Stimulated activated CD4-positive, alpha-beta T cell treated with anti-CD3 and anti-CD28 coated beads, Interleukin-12 subunit alpha, Interleukin-12 subunit beta, amount 100 ng/mL, for 4 hours (primary cell): ENCODE results near the gene ESPN.
"Not testable (repeated sequence)": the region's sequence is repeated elsewhere in the genome, so short reads cannot be mapped to it uniquely, and the experiment has no call there.

Experiments used
- DNase-seq: peaks from one replicate; pipeline ENCODE4 v3.0.0-alpha.2; 2020

ESPN gene, protein sequence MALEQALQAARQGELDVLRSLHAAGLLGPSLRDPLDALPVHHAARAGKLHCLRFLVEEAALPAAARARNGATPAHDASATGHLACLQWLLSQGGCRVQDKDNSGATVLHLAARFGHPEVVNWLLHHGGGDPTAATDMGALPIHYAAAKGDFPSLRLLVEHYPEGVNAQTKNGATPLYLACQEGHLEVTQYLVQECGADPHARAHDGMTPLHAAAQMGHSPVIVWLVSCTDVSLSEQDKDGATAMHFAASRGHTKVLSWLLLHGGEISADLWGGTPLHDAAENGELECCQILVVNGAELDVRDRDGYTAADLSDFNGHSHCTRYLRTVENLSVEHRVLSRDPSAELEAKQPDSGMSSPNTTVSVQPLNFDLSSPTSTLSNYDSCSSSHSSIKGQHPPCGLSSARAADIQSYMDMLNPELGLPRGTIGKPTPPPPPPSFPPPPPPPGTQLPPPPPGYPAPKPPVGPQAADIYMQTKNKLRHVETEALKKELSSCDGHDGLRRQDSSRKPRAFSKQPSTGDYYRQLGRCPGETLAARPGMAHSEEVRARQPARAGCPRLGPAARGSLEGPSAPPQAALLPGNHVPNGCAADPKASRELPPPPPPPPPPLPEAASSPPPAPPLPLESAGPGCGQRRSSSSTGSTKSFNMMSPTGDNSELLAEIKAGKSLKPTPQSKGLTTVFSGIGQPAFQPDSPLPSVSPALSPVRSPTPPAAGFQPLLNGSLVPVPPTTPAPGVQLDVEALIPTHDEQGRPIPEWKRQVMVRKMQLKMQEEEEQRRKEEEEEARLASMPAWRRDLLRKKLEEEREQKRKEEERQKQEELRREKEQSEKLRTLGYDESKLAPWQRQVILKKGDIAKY

DNA sequence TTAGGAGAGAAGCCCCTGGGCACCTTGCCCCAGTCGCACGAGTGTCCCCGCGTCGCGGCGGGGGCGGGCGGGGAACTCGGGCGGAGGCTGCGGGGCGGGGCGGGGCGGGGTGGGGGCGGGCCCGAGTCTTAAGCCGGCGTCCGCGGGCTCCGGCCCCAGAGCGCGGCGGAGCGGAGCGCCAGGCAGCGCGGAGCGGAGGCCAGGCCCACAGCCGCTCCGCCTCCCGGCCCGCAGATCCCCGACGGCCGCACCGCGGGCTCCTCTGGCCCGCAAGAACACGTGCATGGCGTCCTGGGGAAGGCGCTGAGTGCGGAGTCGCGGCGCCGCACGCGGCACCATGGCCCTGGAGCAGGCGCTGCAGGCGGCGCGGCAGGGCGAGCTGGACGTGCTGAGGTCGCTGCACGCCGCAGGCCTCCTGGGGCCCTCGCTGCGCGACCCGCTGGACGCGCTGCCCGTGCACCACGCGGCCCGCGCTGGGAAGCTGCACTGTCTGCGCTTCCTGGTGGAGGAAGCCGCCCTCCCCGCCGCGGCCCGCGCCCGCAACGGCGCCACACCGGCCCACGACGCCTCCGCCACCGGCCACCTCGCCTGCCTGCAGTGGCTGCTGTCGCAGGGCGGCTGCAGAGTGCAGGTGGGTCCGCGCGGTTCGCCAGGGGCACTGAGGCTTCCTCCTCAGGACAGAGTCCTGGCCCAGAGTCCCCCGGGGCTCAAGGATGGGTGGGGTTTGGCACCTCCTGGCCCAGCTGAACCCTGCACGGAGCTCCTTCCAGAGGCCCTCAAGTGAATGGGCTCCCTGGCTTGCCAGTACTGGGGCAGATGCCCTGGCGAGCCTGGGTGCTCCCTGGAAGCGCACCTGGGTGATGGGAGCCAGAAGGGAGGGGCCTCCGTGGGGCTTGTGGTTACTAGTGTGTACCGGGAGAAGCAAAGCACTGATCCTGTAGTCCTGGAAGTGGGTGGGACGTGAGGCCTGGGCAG is at the start of gene ESPN:
TSS of gene ESPN (plus strand) at position 158 of the 975 bp plus-strand sequence. CDS start at position 338, 180 bp downstream.
- no peak for DNase-seq

DNA sequence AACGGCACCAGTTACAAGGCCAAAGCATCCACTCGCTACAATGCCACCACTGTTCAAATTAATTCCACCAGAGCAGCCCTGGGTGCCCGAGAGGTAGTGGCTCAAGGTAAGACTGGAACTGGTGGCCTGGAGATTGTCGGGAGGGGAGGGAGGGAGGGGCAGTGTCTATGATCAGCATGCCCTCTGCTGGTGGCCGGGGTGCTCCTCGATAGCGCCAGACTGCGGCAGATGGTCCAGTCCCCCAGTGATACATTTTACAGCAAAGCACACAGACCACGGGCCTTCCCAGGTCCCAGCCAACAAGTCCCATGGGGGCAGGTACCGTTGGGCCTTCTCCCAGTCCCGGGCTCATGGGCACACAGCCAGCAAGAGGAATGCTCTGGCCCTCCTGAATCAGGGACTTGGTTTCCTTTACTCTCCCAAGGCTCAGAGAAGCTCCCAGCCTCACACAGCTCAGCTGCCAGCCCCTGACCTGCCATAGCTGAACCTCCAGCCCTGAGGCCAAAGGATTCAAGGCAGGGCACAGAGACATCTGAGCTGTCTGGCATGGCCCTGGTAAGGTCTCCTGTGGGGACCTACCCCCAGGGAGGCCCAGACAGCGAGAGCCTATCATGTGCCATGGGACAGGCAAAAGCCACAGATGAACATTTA is 46.4 kb upstream of the ESPN start:
- no peak for DNase-seq

DNA sequence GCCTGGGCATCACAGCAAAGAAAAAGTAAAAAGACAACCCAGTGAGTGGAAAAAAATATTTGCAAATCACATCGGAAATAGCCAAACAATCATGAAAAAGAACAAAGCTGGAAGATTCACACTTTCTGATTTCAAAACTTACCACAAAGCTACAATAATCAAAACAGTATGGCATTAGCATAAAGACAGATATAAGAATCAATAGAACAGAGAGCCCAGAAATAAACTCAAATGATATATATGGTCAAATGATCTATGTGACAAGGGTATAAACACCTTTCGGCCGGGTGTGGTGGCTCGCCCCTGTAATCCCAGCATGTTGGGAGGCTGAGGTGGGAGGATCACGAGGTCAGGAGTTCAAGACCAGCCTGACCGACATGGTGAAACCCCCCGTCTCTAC is 44.5 kb upstream of the ESPN start:
- DNase-seq: no peak

DNA sequence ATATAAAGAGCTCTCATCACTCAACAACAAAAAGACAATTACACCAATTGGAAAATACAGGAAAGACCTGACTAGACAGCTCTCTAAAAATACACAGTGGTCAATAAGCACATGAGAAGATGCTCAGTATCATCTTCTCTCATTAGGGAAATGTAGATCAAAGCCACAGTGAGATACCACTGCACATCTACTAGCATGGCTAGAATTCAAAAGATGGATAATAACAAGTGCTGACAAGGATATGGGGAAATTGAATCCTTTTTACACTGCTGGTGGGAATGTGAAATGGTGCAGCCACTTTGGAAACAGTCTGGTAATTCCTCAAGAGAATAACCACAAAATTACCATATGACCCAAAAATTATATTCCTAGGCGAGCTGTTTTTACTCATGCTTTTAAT is 40.4 kb upstream of the ESPN start:
- no peak for DNase-seq

DNA sequence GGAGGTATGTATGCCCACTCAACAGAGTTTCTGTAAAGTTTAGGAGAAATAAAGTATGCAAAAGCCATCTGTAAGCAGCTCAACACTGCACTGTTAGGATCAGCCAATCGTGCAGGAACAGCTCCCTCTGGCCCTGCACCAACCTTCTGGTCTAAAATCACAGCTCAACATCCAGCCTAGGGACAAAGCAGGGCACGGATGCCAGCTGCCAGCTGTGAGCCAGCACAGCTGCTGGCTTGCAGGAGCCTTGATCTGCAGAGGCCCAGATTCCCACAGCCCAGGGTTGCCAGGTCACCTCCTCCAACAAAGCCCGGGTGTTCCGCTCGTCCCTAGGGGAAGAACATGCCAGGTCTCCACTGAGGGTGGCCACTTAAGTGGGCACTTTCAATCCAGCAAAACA is 39.6 kb upstream of the ESPN start:
- DNase-seq: no peak

DNA sequence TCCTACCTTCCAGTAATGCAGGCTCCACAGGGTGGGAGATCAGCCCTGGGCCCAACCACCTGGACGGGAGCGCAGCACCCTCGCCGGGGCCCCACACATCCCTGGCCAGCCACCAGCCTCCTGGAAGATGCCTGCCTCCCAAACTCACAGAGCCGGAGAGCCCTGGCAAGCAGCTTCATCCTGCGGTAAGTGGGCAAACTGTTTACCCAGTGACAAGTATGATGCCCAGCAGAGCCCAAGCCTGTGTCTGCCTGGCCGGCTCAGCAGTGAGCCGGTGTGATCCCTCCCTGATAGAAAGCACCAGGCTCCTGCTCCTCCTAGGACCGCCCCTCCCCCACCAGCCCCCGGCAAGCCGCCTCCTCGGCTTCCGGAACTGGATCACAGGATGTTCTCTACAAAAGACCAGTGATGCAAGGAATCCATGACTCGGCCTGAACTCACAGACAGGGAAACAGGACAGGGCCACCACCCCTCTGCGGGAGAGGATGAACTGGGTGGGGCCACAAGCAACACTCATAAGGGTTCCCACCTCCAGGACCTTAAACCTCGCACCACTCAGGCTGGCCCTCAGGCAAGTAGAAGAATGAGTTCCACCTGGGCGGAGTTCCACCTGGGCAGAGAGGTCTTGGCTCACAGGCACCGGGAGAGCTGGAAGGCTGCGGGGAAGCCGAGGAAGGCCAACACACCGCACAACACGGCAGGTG is 38.9 kb upstream of the ESPN start:
- no peak for DNase-seq

DNA sequence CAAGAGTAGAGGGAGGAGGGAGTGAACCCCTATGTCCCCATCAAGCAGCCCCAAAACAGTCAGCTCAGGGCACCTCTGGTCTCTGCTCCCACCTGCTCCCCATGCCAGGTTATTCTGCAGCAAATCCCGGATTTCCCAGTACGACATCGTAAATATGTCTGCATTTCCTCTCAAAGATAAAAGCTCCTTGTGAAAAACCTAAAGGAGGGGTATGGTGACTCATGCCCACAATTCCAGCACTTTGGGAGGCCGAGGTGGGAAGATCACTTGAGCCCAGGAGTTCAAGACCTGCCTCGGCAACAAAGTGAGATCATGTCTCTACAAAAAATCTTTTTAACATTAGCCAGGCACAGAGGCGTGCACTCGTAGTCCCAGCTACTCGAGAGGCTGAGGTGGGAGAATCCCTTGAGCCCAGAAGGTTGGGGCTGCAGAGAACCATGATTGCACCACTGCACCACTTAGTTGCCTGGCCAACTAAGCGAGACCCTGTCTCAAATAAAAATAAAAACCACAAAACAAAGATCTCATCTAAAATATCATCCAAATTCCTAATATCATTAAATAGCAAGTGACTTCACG is 38.1 kb upstream of the ESPN start:
- DNase-seq: no peak

DNA sequence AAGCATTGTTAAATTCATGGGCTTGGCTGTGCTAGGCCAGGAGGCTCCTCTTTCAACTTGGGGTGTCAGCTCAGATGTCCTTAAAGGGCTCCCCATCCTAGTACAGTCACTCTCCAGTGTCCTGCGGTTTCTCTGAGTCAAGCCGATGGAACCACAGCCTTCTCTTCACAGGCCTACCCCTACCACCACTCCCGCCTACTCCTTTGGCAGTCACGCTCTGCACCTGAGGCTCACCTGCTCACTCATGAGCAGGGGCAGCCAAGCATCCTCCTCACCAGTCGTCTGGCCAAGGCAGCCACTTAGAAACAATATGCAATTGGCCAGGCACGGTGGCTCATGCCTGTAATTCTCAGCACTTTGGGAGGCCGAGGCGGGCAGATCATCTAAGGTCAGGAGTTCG is 34.6 kb upstream of the ESPN start:
- no peak for DNase-seq

DNA sequence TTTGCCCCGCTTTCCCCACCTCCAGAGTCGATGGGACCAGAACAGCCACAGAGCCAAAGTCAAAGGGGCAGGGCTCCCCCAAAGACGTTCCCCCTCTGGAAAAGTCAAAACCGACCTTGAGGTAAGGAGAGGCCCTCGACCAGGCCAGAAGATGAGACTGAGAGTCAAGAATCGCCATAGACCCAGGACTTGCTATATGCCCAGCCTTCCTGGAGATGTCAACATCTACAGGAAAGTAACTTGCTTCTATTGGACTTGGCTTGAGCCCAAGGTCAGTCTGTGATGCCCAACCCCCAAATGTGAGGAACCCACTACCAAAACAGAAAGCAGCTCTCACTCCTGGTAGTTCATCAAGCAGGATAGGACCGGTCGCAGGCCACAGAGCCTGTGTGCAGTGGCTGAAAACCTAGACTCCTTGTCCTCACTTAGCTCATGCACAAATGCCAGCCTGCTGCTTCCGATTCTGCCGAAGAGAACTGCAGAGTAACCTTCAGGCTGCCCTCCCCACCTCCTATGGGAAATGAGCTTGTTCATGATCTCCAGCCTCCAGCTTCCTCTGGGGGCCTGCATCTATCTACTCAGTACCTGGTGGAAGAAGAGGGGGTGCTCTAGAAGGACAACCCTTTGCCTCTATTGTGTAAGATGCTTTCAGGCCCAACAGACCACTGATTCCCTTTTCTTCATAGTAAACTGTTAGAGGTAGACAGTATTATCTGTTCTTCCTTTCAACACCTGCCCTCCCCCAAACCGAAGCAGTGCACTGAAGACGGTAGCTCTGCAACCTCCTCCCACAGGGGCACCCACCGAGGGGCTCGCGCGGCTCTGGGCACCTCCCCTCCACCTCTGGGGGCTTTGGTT is 32.4 kb upstream of the ESPN start:
- no peak for DNase-seq

DNA sequence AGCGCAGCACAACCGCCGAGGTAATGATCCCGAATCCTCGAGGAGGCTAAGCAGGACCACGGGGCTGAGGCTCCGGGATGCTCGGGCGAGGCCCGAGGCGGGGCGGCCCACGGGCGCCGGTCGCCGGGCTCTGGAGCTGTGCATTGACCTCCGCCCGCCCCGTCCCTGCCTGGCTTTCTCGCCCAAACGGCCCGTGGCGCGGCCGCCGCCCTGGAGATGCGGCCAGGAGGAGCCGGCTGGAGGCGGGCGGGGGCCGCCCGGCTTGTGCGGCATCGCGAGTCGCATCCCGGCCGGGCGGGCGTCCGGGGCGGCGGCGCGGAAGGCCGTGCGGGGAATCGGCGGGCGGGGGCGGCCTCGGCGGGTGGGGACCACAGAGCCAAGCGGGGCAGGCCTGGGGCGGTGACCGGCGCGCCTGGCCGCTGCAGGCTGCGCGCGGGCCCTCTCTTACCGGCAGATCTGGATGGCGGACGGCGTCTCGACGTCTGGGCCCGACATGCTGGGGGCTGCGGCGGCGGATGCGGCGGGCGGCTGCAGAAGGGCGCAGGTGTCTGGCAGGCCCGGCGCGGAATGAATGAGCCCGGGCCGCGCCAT is 31.7 kb upstream of the ESPN start:
- DNase-seq: no peak

DNA sequence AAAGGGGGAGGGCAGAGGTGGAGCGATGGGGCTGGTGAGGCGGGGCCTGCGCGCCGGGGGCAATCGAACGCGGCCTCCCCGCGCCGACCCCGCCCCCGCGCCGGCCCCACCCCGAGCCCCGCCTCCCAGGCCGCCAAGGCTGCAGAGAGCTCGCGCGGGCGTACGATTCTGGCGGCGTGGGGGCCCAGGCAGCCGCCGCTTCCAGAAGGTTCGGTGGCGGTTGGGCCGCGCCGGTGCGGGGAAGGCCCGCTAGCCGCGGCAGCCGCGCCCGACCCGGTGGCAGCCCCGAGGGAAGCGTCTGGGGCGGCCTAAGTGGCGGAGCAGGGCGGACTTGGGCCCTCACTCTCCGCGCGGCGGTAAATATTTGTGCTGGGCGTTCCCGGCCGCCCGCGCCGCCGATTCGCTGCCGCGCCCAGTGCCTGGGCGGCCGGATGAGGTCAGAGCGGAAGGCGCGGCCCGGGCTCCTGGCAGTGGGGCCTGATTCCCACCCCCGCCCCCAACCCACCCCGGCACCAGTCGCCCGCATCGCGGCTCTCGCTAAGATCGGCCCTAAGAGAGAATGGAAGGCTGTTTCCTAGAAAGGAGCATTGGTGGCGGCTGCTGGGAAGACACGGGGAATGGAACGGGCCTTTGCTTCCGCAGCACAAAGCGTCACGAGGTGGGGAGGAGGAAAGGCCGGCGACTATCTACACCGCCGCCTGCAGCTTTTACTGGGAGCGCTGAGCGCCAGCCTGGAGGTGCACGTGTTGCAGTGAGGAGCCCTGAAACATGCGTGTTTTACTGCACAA is 31.0 kb upstream of the ESPN start, which contains the start of gene ACOT7:
TSS of gene ACOT7 (minus strand) at position 368 of the 788 bp plus-strand sequence. CDS start 368 bp downstream, outside the sequence.
- peak; percentile 93 for DNase-seq

DNA sequence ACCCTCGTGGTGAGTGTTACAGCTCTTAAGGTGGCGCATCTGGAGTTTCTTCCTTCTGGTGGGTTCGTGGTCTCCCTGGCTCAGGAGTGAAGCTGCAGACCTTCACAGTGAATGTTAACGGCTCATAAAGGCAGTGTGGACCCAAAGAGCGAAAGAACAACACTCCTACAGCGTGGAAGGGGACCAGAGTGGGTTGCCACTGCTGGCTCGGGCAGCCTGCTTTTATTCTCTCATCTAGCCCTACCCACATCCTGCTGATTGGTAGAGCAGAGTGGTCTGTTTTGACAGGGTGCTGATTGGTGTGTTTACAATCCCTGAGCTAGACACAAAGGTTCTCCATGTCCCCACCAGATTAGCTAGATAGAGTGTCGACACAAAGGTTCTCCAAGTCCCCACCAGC is 29.4 kb upstream of the ESPN start:
- not testable (repeated sequence) for DNase-seq

DNA sequence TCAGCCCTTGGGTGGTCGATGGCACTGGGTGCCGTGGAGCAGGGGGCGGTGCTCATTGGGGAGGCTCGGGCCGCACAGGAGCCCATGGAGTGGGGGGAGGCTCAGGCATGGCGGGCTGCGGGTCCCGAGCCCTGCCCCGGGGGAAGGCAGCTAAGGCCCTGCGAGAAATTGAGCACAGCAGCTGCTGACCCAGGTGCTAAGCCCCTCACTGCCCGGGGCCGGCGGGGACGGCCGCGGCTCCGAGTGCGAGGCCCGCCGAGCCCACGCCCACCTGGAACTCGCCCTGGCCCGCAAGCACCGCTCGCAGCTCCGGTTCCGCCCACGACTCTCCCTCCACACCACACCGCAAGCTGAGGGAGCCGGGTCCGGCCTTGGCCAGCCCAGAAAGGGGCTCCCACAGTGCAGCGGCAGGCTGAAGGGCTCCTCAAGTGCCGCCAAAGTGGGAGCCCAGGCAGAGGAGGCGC is 28.8 kb upstream of the ESPN start:
- DNase-seq: not testable (repeated sequence)

DNA sequence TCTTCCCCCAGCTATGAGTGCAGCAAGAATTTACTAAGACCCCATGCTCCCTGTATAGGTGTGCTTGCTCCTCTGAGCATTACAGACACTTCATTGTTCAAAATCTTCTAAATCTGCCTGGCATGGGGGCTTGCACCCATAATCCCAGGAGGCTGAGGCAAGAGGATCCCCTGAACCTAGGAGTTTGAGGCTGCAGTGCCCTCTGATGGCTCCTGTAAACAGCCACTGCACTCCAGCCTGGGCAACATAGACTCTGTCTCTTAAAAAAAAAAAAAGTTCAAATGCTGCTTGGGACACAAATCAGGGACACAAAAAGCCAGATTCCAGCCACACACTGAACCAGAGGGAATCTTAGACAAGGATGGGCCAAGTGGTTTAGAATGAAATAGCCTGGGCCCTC is 27.6 kb upstream of the ESPN start:
- DNase-seq: no peak

DNA sequence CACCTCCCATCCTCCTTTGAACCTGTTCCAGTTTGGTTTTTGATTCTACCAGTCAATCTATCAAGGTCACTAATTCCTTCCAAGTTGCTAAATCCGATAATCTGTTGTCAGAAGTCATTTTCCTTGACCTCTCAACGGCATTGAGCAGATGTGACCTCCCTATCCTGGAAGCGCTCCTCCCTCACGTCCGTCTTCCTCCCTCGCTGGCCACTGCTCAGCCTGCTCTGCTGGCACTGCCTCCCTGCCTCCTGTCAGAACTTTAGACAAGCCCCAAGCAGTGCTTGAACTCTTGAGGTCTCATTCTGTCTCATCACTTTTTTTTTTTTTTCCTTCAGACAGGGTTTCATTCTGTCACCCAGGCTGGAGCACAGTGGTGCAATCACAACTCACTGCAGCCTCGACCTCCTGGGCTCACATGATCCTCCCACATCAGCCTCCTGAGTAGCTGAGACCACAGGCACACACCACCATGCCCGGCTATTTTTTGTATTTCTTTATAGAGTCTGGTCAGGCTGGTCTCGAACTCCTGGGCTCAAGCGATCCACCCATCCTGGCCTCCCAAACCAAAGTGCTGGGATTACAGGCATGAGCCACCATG is 26.6 kb upstream of the ESPN start:
- no peak for DNase-seq

DNA sequence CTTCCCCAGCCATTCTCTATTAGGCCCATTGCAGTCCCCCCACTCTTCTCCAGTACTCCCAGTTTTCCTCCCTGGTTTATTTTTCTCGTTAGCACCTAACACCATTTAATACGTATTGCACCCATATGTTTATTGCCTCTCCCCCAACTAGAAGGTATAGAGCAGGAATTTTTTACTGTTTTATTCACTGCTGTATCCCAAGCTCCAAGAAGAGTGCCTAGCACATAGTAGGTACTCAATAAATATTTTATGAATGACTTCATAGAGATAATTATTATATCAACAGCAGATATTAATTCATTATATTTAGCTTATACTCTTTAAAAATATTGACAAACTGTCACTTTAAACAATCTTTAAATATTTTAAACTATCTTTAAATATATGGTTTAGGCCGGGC is 25.3 kb upstream of the ESPN start:
- no peak for DNase-seq

DNA sequence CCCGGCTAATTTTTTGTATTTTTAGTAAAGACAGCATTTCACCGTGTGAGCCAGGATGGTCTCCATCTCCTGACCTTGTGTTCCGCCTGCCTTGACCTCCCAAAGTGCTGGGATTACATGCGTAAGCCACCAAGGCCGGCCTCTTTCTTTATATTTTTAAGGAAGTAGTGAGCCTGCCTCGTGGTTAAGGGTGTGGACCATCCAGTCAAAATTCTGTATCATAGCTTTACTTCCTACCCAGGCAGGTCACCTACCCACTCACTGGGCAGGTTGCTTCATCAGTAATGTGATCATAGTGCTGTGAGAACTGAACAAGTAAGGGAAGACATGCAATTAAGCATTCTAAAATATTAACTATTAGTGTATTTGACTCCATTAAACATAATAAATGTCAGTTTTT is 22.9 kb upstream of the ESPN start:
- DNase-seq: no peak

DNA sequence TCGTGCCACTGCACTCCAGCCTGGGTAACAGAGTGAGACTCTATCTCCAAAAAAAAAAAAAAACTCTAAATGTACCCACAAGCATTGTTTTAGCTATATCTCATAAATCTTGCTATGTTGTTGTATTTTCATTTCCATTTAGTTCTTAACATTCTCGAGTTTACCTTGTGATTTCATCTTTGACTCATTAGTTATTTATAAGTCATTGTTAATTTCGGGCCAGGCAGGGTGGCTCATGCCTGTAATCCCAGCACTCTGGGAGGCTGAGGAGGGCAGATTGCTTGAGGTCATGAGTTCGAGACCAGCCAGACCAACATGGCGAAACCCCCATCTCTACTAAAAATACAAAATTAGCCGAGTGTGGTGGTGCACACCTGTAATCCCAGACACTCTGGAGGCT is 16.6 kb upstream of the ESPN start:
- no peak for DNase-seq
